CD4-positive, alpha-beta memory T cell (primary cell): Measurements from ENCODE around the gene MOV10L1. TPM values are rescaled to one million over a fixed set of nuclear protein-coding genes. Genes with fewer than 3 reads are reported as not detected.

Experiments
- CTCF ChIA-PET: fragments of 350-600 bp; sonication (Branson Sonifier 250); formaldehyde crosslinking; loops from one replicate; lab custom pipeline; 2021; ENCODE audit warnings: inconsistent platforms; ENCODE audit not compliant: partially characterized antibody; lab: Charles Lee
- POLR2A ChIA-PET: fragments of 350-600 bp; sonication (Branson Sonifier 250); formaldehyde crosslinking; loops from one replicate; lab custom pipeline; 2021; ENCODE audit not compliant: partially characterized antibody; lab: Charles Lee
- DNase-seq, 5 donors: peaks; one replicate each; pipeline versions ENCODE4 v3.0.0 to v3.0.0-alpha.2; 2020 to 2022; ENCODE audit warnings: mixed read lengths in 1 of 5
- H3K27ac ChIP-seq: one replicate; pipeline ENCODE4 v1.7.0; 2013; ENCODE audit warnings: low read depth, low read length
- H3K27me3 ChIP-seq: 2 replicates; pipeline ENCODE4 v1.7.0; 2013; ENCODE audit warnings: mild to moderate bottlenecking, low read length, moderate library complexity; ENCODE audit not compliant: insufficient read depth
- H3K36me3 ChIP-seq: 2 replicates; pipeline ENCODE4 v1.7.0; 2013; ENCODE audit warnings: mild to moderate bottlenecking, low read length, moderate library complexity; ENCODE audit not compliant: insufficient read depth
- H3K4me1 ChIP-seq: 2 replicates; pipeline ENCODE4 v1.7.0; 2013; ENCODE audit warnings: mild to moderate bottlenecking, low read length, moderate library complexity; ENCODE audit not compliant: insufficient read depth
- H3K4me3 ChIP-seq, 2 donors: one replicate each; pipeline ENCODE4 v1.7.0; 2013; ENCODE audit warnings: low read length in 2 of 2, mild to moderate bottlenecking in 1 of 2
- H3K9me3 ChIP-seq, 2 donors: one replicate each; pipeline ENCODE4 v1.7.0; 2013; ENCODE audit warnings: low read length in 2 of 2, control low read depth in 1 of 2; ENCODE audit not compliant: control insufficient read depth in 1 of 2
- H3K27ac Mint-ChIP-seq, 7 donors: one replicate each; pipeline ENCODE4 v1.8.0; 2020 to 2021; ENCODE audit warnings: mixed read lengths in 7 of 7, mild to moderate bottlenecking in 6 of 7, inconsistent platforms in 3 of 7, moderate library complexity in 3 of 7
- H3K27me3 Mint-ChIP-seq, 2 donors: one replicate each; pipeline ENCODE4 v1.8.0; 2020 to 2021; ENCODE audit warnings: mixed read lengths in 2 of 2
- H3K36me3 Mint-ChIP-seq, 2 donors: one replicate each; pipeline ENCODE4 v1.8.0; 2020 to 2021; ENCODE audit warnings: mixed read lengths in 2 of 2, inconsistent platforms in 1 of 2, mild to moderate bottlenecking in 1 of 2
- H3K4me1 Mint-ChIP-seq, 4 donors: one replicate each; pipeline ENCODE4 v1.8.0; 2020 to 2021; ENCODE audit warnings: mixed read lengths in 4 of 4, mild to moderate bottlenecking in 1 of 4
- H3K4me3 Mint-ChIP-seq, 8 donors: one replicate each; pipeline ENCODE4 v1.8.0; 2020 to 2021; ENCODE audit warnings: mixed read lengths in 8 of 8, mild to moderate bottlenecking in 7 of 8, moderate library complexity in 6 of 8, inconsistent platforms in 3 of 8
- H3K9me3 Mint-ChIP-seq, 8 donors: one replicate each; pipeline ENCODE4 v1.8.0; 2020 to 2021; ENCODE audit warnings: mixed read lengths in 8 of 8, mild to moderate bottlenecking in 5 of 8, inconsistent platforms in 3 of 8, moderate library complexity in 1 of 8
- intact Hi-C: fragments of 100-400 bp; cut with micrococcal nuclease; formaldehyde crosslinking; loops from one replicate; pipeline ENCODE4 v1.15.1; 2023
- polyA plus RNA-seq, 2 donors: library from polyadenylated mRNA; unstranded; fragments of 300-500 nt; fragmentation: Illumina TruSeq; gene quantifications; one replicate each; pipeline ENCODE4 v1.2.3, GENCODE V29; 2021
- total RNA-seq, 2 experiments: library from RNA; stranded (reverse); gene quantifications; one replicate each; pipeline ENCODE4 v1.2.3, GENCODE V29; 2021

MOV10L1 gene
- total and polyA plus RNA-seq, 4 experiments from 2014 or later, result not detected

- peaks cover 16% of the 10 kb centered on the region for H3K36me3 ChIP-seq
- CTCF ChIA-PET, result interaction anchor here (0.6 to 2.6 kb wide), 2 partner anchors 30 to 57 kb away, joined by 3 to 15 read pairs; no protein-coding TSS in a partner anchor
- peak overlapping the region in 1 of 7 donors; percentile 78 for H3K27ac Mint-ChIP-seq
- H3K9me3 Mint-ChIP-seq, result peaks cover 0 to 4% (median 0%) of the 10 kb centered on the region in 8 donors
- peaks cover 21% of the 10 kb centered on the region for H3K4me1 ChIP-seq
- intact Hi-C loops, result no loop called here
- peaks cover 19 to 33% of the 10 kb centered on the region in 2 donors for H3K36me3 Mint-ChIP-seq
- H3K4me1 Mint-ChIP-seq, result peaks cover 16 to 29% (median 28%) of the 10 kb centered on the region in 4 donors
- DNase-seq, result peak in 1 of 5 donors; percentile 16
- POLR2A ChIA-PET, result interaction anchor here (1.3 to 3.7 kb wide), 3 partner anchors 9 to 64 kb away, joined by 3 to 19 read pairs (median 3); no protein-coding TSS in a partner anchor
- H3K9me3 ChIP-seq, result no peaks in the 10 kb centered on the region
- no peak overlapping the region for H3K27ac ChIP-seq
- no peaks in the 10 kb centered on the region for H3K27me3 ChIP-seq
- no peak overlapping the region for H3K4me3 ChIP-seq
- no peaks in the 10 kb centered on the region for H3K27me3 Mint-ChIP-seq
- no peak overlapping the region for H3K4me3 Mint-ChIP-seq
Measured at GRCh38 chr22:50205781-50206569, 116.2 kb downstream of the MOV10L1 start.

GRCh38 chr22:50206599-50206998, 116.8 kb downstream of the MOV10L1 start:
- no peak overlapping the region for H3K4me3 ChIP-seq
- H3K27me3 ChIP-seq, result no peaks in the 10 kb centered on the region
- H3K4me3 Mint-ChIP-seq, result no peak overlapping the region
- POLR2A ChIA-PET, result interaction anchor here (1.5 to 3.7 kb wide), 2 partner anchors 10 to 15 kb away, joined by 3 to 19 read pairs; no protein-coding TSS in a partner anchor
- no peak overlapping the region for H3K27ac ChIP-seq
- peak overlapping the region in 1 of 7 donors; percentile 78 for H3K27ac Mint-ChIP-seq
- peaks cover 22 to 37% of the 10 kb centered on the region in 2 donors for H3K36me3 Mint-ChIP-seq
- no peaks in the 10 kb centered on the region for H3K9me3 ChIP-seq
- H3K27me3 Mint-ChIP-seq, result no peaks in the 10 kb centered on the region
- H3K4me1 Mint-ChIP-seq, result peaks cover 16 to 32% (median 30%) of the 10 kb centered on the region in 4 donors
- H3K4me1 ChIP-seq, result peaks cover 20% of the 10 kb centered on the region
- CTCF ChIA-PET, result interaction anchor here (0.6 to 2.6 kb wide), 2 partner anchors 30 to 58 kb away, joined by 3 to 15 read pairs; no protein-coding TSS in a partner anchor
- no peak for DNase-seq
- intact Hi-C loops, result no loop called here
- H3K36me3 ChIP-seq, result peaks cover 19% of the 10 kb centered on the region
- H3K9me3 Mint-ChIP-seq, result peaks cover 0 to 4% (median 0%) of the 10 kb centered on the region in 8 donors

GRCh38 chr22:50207383-50208140, 117.8 kb downstream of the MOV10L1 start:
- Histone ChIP-seq H3K36me3 (peaks cover 25% of the 10 kb centered on the region), H3K4me3 (no peak overlapping the region), H3K4me1 (peaks cover 11% of the 10 kb centered on the region), H3K9me3 (no peaks in the 10 kb centered on the region), H3K27ac (no peak overlapping the region), H3K27me3 (no peaks in the 10 kb centered on the region)
- DNase-seq, result no peak
- intact Hi-C loops, result no loop called here
- Mint-ChIP-seq H3K36me3 (peaks cover 27 to 41% of the 10 kb centered on the region in 2 donors), H3K4me3 (no peak overlapping the region), H3K4me1 (peaks cover 11 to 30% (median 27%) of the 10 kb centered on the region in 4 donors), H3K27me3 (no peaks in the 10 kb centered on the region), H3K9me3 (peaks cover 0 to 4% (median 0%) of the 10 kb centered on the region in 8 donors), H3K27ac (peak overlapping the region in 1 of 7 donors; percentile 21)
- ChIA-PET CTCF (interaction anchor here (1.6 to 2.6 kb wide), 3 partner anchors 17 to 59 kb away, joined by 9 to 15 read pairs (median 11); no protein-coding TSS in a partner anchor), POLR2A (interaction anchor here (1.5 to 3.7 kb wide), 2 partner anchors 11 to 16 kb away, joined by 3 to 19 read pairs; no protein-coding TSS in a partner anchor)

GRCh38 chr22:50208430-50208938, 118.7 kb downstream of the MOV10L1 start:
- intact Hi-C loops, result no loop called here
- Histone ChIP-seq H3K9me3 (no peaks in the 10 kb centered on the region), H3K27ac (no peak overlapping the region), H3K4me1 (peaks cover 8% of the 10 kb centered on the region), H3K36me3 (peaks cover 33% of the 10 kb centered on the region), H3K27me3 (no peaks in the 10 kb centered on the region), H3K4me3 (no peak overlapping the region)
- Mint-ChIP-seq H3K4me3 (no peak overlapping the region), H3K4me1 (peaks cover 16 to 37% (median 25%) of the 10 kb centered on the region in 4 donors), H3K27ac (peak overlapping the region in 2 of 7 donors; percentile 8 to 61), H3K27me3 (no peaks in the 10 kb centered on the region), H3K9me3 (peaks cover 0 to 4% (median 0%) of the 10 kb centered on the region in 8 donors), H3K36me3 (peaks cover 31 to 42% of the 10 kb centered on the region in 2 donors)
- CTCF ChIA-PET, result interaction anchor here (1.6 to 1.8 kb wide), 3 partner anchors 18 to 60 kb away, joined by 9 to 11 read pairs (median 9); no protein-coding TSS in a partner anchor
- POLR2A ChIA-PET, result interaction anchor here (0.8 to 1.8 kb wide), 5 partner anchors 17 to 59 kb away, joined by 3 to 6 read pairs (median 4); no protein-coding TSS in a partner anchor
- no peak for DNase-seq

- POLR2A ChIA-PET, result interaction anchor here (0.9 to 1.8 kb wide), 4 partner anchors 17 to 60 kb away, joined by 4 to 6 read pairs (median 5); no protein-coding TSS in a partner anchor
- peaks cover 8% of the 10 kb centered on the region for H3K4me1 ChIP-seq
- H3K9me3 Mint-ChIP-seq, result peaks cover 0 to 2% (median 0%) of the 10 kb centered on the region in 8 donors
- no peak overlapping the region for H3K27ac ChIP-seq
- no peaks in the 10 kb centered on the region for H3K9me3 ChIP-seq
- CTCF ChIA-PET, result interaction anchor here (1.6 to 1.8 kb wide), 3 partner anchors 19 to 61 kb away, joined by 9 to 11 read pairs (median 9); no protein-coding TSS in a partner anchor
- H3K4me3 Mint-ChIP-seq, result peak overlapping the region in 1 of 8 donors; percentile 33
- DNase-seq, result no peak
- no peaks in the 10 kb centered on the region for H3K27me3 ChIP-seq
- peaks cover 27 to 41% of the 10 kb centered on the region in 2 donors for H3K36me3 Mint-ChIP-seq
- H3K27me3 Mint-ChIP-seq, result no peaks in the 10 kb centered on the region
- intact Hi-C loops, result loop anchor here (1.0 kb wide), 1 partner anchor 280 kb away; no protein-coding TSS in a partner anchor
- no peak overlapping the region for H3K4me3 ChIP-seq
- peak overlapping the region in 6 of 7 donors; percentile 61 to 94 (median 79) for H3K27ac Mint-ChIP-seq
- H3K4me1 Mint-ChIP-seq, result peaks cover 14 to 39% (median 20%) of the 10 kb centered on the region in 4 donors
- peaks cover 33% of the 10 kb centered on the region for H3K36me3 ChIP-seq
Measured at GRCh38 chr22:50208939-50209892, 119.4 kb downstream of the MOV10L1 start.
